ENCODE data around the gene TCERG1L.

GRCh38 chr10:131345691-131346090 is 34.2 kb upstream of the TCERG1L start:
- TF ChIP-seq POLR2A (IDR thresholded peaks at IDR 0.05; ENCODE audit: low read depth, low read length) (no peak), POLR2AphosphoS5 (IDR thresholded peaks at IDR 0.05; ENCODE audit: low read depth, low read length) (no peak), TAF1 (IDR thresholded peaks at IDR 0.05; ENCODE audit: borderline replicate concordance, low read depth, low read length) (no peak)
